Stomach (tissue), 9 donors: ENCODE measurements around the gene ARAF. TPM values are rescaled to one million over a fixed set of nuclear protein-coding genes. Genes with fewer than 3 reads are reported as not detected.

Source experiments
- DNase-seq, 2 donors: peaks; one replicate each; pipeline versions ENCODE4 v3.0.0 to v3.0.0-alpha.2; 2013 to 2019
- H3K27ac ChIP-seq, 5 donors: fragments of 200-600 bp in 4 of 5; sonication (generic) in 4 of 5; one replicate each; pipeline ENCODE4 v1.5.1; 2013 to 2019; ENCODE audit warnings: mild to moderate bottlenecking in 1 of 5, moderate library complexity in 1 of 5
- H3K27me3 ChIP-seq, 3 donors: fragments of 200-600 bp; sonication (generic); one replicate each; pipeline ENCODE4 v1.5.1; 2017 to 2019; ENCODE audit warnings: mixed run types in 1 of 3
- H3K36me3 ChIP-seq, 4 donors: fragments of 200-600 bp; sonication (generic); 1 replicate in 3 of 4; 2 replicates in 1 of 4; pipeline ENCODE4 v1.5.1; 2016 to 2019
- H3K4me1 ChIP-seq, 4 donors: fragments of 200-600 bp; sonication (generic); one replicate each; pipeline ENCODE4 v1.5.1; 2016 to 2019
- H3K4me3 ChIP-seq, 4 donors: fragments of 200-600 bp; sonication (generic) in 3 of 4; one replicate each; pipeline ENCODE4 v1.5.1; 2016 to 2019; ENCODE audit warnings: mild to moderate bottlenecking in 1 of 4
- H3K9me3 ChIP-seq, 4 donors: fragments of 200-600 bp; sonication (generic); one replicate each; pipeline ENCODE4 v1.5.1; 2016 to 2019
- CTCF ChIP-seq, 7 experiments: fragments of 450-650 bp in 4 of 7; fragments of 200-600 bp in 3 of 7; sonication (generic) in 3 of 7; IDR thresholded peaks; one replicate each; pipeline ENCODE4 v1.5.1; 2016 to 2019; ENCODE audit warnings: antibody characterized with exemption in 7 of 7, control low read depth in 2 of 7, mild to moderate bottlenecking in 1 of 7
- EP300 ChIP-seq: sonication (generic); formaldehyde crosslinking; IDR thresholded peaks from one replicate; pipeline ENCODE4 v1.6.1; 2017; ENCODE audit warnings: antibody characterized with exemption
- POLR2A ChIP-seq, 4 donors: fragments of 450-650 bp; IDR thresholded peaks; one replicate each; pipeline ENCODE4 v1.6.1; 2016; ENCODE audit warnings: antibody characterized with exemption in 4 of 4, control low read depth in 2 of 4, mild to moderate bottlenecking in 1 of 4, moderate library complexity in 1 of 4
- POLR2AphosphoS5 ChIP-seq, 3 donors: sonication (generic); formaldehyde crosslinking; IDR thresholded peaks; one replicate each; pipeline ENCODE4 v1.6.1; 2016; ENCODE audit warnings: antibody characterized with exemption in 3 of 3
- WGBS, 5 donors: extraction: QIAGEN DNeasy Blood & Tissue Kit in 3 of 5; methylation state at CpG; one replicate each; pipeline versions ENCODE4 v1.1.5 to v1.1.7; 2013 to 2018; 5-methylcytosine and 5-hydroxymethylcytosine counted together
- intact Hi-C: fragments of 100-400 bp; cut with DNase I; formaldehyde crosslinking; loops from one replicate; pipeline ENCODE4 v1.15.1; 2023; ENCODE audit warnings: low total_unique reads
- polyA plus RNA-seq, 3 donors: library from polyadenylated mRNA; stranded (reverse); fragments of 200-250 nt; gene quantifications; one replicate each; pipeline ENCODE4 v1.2.3, GENCODE V29; 2013
- total RNA-seq, 5 donors: library from RNA; depleted of rRNA; stranded (reverse); fragments of >200 nt; gene quantifications; one replicate each; pipeline versions ENCODE4 v1.1.0 to v1.2.3, GENCODE V29; 2014 to 2016
- donor health status: healthy with polysubstance abuse.
- donor health status: Bipolar disorder and iron deficiency.
- donor health status: healthy.

ARAF gene
- total and polyA plus RNA-seq, 8 donors = 19.6 to 142 (median 48.8) TPM

- H3K9me3 ChIP-seq = no peaks in the 10 kb centered on the region
- intact Hi-C loops = no loop called here
- TF ChIP-seq POLR2A (IDR thresholded peaks at IDR 0.05) = no peak
- 87 to 90% (median 89%) methylated on average over 9 to 11 of the region's 11 CpGs for WGBS, 5 donors
- H3K4me3 ChIP-seq = no peak overlapping the region
- H3K27me3 ChIP-seq = no peaks in the 10 kb centered on the region
- DNase-seq = no peak
- peaks cover 17 to 87% (median 86%) of the 10 kb centered on the region in 4 donors for H3K36me3 ChIP-seq
- no peak overlapping the region for H3K27ac ChIP-seq
- H3K4me1 ChIP-seq = peaks cover 0 to 23% (median 17%) of the 10 kb centered on the region in 4 donors
Measured at GRCh38 chrX:47566841-47567240, 5.8 kb downstream of the ARAF start.

- TF ChIP-seq CTCF (IDR thresholded peaks at IDR 0.05) = peak in 3 of 7 experiments; percentile 12 to 38 (median 14)
- TF ChIP-seq POLR2AphosphoS5 (IDR thresholded peaks at IDR 0.05) = no peak
- intact Hi-C loops = no loop called here
Measured at GRCh38 chrX:47568656-47569295, 7.8 kb downstream of the ARAF start.

GRCh38 chrX:47570794-47571193 is 9.8 kb downstream of the ARAF start:
- TF ChIP-seq EP300 (no peak), POLR2A (IDR thresholded peaks at IDR 0.05) (no peak), POLR2AphosphoS5 (IDR thresholded peaks at IDR 0.05) (no peak), CTCF (IDR thresholded peaks at IDR 0.05) (no peak)
- intact Hi-C loops = no loop called here
- 84 to 94% (median 90%) methylated on average over 4 to 8 of the region's 8 CpGs for WGBS, 5 donors
- Histone ChIP-seq H3K36me3 (peaks cover 17 to 63% (median 61%) of the 10 kb centered on the region in 4 donors), H3K4me3 (no peak overlapping the region), H3K27me3 (no peaks in the 10 kb centered on the region), H3K9me3 (no peaks in the 10 kb centered on the region), H3K4me1 (peaks cover 0 to 21% (median 14%) of the 10 kb centered on the region in 4 donors), H3K27ac (no peak overlapping the region)
- no peak for DNase-seq

More at GRCh38 chrX:47568656-47569295, 7.8 kb downstream of the ARAF start:
- peaks cover 0 to 16% (median 4%) of the 10 kb centered on the region in 4 donors for H3K4me1 ChIP-seq
- H3K9me3 ChIP-seq = no peaks in the 10 kb centered on the region
- no peak for DNase-seq
- 84 to 97% (median 93%) methylated on average over 3 to 13 of the region's 13 CpGs for WGBS, 5 donors
- no peaks in the 10 kb centered on the region for H3K27me3 ChIP-seq
- H3K36me3 ChIP-seq = peaks cover 17 to 81% (median 78%) of the 10 kb centered on the region in 4 donors
- no peak overlapping the region for H3K4me3 ChIP-seq
- H3K27ac ChIP-seq = no peak overlapping the region

GRCh38 chrX:47571215-47571614 is 10.2 kb downstream of the ARAF start:
- Histone ChIP-seq H3K9me3 (no peaks in the 10 kb centered on the region), H3K27ac (no peak overlapping the region), H3K27me3 (no peaks in the 10 kb centered on the region), H3K36me3 (peaks cover 17 to 61% (median 58%) of the 10 kb centered on the region in 4 donors), H3K4me1 (peaks cover 0 to 21% (median 14%) of the 10 kb centered on the region in 4 donors), H3K4me3 (no peak overlapping the region)
- no peak for DNase-seq
- TF ChIP-seq CTCF (IDR thresholded peaks at IDR 0.05) (no peak), POLR2AphosphoS5 (IDR thresholded peaks at IDR 0.05) (no peak), EP300 (no peak), POLR2A (IDR thresholded peaks at IDR 0.05) (no peak)
- 80 to 95% (median 86%) methylated on average over 2 to 11 of the region's 11 CpGs for WGBS, 5 donors
- intact Hi-C loops = no loop called here

GRCh38 chrX:47571896-47572295 is 10.9 kb downstream of the ARAF start:
- no peak for DNase-seq
- WGBS, 5 donors = 86 to 92% (median 90%) methylated on average over 3 to 13 of the region's 13 CpGs
- H3K4me3 ChIP-seq = no peak overlapping the region

More at GRCh38 chrX:47571896-47572295, 10.9 kb downstream of the ARAF start:
- TF ChIP-seq EP300 (no peak), CTCF (IDR thresholded peaks at IDR 0.05) (no peak), POLR2AphosphoS5 (IDR thresholded peaks at IDR 0.05) (no peak), POLR2A (IDR thresholded peaks at IDR 0.05) (no peak)
- H3K36me3 ChIP-seq = peaks cover 17 to 54% (median 51%) of the 10 kb centered on the region in 4 donors
- peaks cover 0 to 21% (median 14%) of the 10 kb centered on the region in 4 donors for H3K4me1 ChIP-seq
- H3K9me3 ChIP-seq = no peaks in the 10 kb centered on the region
- H3K27ac ChIP-seq = no peak overlapping the region
- intact Hi-C loops = no loop called here
- no peaks in the 10 kb centered on the region for H3K27me3 ChIP-seq
